Retinal pigment epithelial cell (primary cell): Measurements from ENCODE around the gene PLXNA4.

Experiments
- DNase-seq: peaks from one replicate; pipeline ENCODE4 v3.0.0-alpha.2; 2010; ENCODE audit warnings: low read depth
- H3K4me3 ChIP-seq: 2 replicates; pipeline ENCODE4 v1.5.1; 2011; ENCODE audit warnings: mild to moderate bottlenecking, low read length, control low read depth, moderate library complexity
- TF ChIP-seq, protein P1 (sequence below): conservative IDR thresholded peaks from 2 replicates; pipeline ENCODE4 v1.5.1; 2011; ENCODE audit warnings: low read depth, low read length, control low read depth, inconsistent platforms

PLXNA4 gene

DNA sequence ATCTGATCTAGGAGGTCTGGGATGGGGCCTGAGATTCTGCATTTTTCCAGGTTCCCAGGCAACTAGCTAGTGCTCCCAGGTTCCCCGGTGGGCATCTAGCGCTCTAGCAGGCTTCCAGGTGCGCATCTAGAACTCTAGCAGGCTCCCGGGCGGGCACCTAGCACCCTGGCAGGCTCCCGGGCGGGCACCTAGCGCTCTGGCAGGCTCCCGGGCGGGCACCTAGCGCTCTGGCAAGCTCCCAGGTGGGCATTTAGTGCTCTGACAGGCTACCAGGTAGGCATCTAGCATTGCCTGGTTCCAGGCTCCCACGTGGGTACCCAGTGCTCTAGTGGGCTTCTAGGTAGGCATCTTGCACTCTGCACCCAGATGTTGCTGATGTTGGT is 414.7 kb downstream of the PLXNA4 start:
- TF ChIP-seq, protein P1, sequence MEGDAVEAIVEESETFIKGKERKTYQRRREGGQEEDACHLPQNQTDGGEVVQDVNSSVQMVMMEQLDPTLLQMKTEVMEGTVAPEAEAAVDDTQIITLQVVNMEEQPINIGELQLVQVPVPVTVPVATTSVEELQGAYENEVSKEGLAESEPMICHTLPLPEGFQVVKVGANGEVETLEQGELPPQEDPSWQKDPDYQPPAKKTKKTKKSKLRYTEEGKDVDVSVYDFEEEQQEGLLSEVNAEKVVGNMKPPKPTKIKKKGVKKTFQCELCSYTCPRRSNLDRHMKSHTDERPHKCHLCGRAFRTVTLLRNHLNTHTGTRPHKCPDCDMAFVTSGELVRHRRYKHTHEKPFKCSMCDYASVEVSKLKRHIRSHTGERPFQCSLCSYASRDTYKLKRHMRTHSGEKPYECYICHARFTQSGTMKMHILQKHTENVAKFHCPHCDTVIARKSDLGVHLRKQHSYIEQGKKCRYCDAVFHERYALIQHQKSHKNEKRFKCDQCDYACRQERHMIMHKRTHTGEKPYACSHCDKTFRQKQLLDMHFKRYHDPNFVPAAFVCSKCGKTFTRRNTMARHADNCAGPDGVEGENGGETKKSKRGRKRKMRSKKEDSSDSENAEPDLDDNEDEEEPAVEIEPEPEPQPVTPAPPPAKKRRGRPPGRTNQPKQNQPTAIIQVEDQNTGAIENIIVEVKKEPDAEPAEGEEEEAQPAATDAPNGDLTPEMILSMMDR, result no peak
- no peak for DNase-seq
- no peak overlapping the region for H3K4me3 ChIP-seq

DNA sequence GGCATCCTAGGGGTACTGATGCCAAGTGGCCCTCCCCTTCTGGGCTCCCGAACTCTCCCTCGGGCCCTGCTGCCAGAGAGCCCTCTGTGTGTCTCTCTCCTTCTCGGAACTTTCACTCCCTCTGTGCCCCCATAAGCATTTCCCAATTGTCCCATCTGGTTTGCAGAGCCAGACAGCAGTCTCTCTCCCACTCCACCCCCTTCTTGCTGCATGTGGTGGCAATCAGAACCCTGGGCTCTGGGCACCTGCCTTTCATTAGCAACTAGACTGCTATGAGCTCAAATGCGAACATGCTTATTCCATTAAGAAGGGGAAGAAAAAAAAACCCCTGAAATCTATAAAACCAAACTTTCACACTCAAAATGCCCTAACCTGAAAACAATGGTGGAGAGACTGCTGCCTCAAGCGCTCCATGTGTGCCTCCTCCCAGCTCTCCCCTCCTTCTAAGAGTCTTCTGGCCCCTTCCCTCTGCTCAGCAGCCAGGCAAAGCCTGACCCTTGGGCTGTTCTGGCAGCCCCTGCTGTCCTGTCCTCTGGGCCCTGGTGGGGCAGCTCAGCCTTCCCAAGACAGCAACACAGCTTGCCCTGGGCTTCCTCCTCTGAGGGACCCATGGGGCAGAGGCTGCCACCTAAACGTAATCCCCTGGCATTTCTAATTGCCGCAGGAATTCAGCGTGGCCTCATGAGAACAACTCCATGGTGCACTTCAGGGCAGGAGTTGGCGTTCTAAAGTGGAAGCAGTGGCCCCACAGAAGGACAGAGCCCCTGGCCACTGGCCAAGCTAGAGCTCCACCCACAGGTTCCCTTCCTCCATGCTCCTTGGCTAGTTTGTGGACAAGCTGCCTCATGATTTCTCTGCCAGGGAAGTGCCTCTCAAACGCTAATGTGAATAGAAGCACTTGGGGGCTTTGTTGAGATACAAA is 415.4 kb downstream of the PLXNA4 start:
- DNase-seq, result no peak
- TF ChIP-seq, protein P1, result no peak
- H3K4me3 ChIP-seq, result no peak overlapping the region

DNA sequence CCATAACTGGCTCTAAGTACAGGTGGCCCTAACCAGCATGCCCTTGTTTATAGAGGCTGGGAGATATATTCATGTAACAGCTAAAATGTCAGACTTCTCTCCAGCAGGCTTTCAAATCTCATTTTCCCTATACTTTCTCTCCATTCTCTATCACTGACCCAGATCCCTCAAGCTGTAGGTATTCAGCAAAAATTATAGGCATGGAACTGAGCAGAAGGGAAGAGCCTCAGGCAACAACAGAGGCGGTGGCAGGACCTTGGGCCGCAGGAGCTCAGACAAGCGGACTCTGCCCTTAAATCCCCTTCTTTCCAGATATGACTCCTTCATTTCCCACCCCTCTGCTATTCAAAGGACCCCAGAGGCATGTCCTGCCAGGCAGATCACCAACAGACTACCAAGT is 417.4 kb downstream of the PLXNA4 start:
- H3K4me3 ChIP-seq, result no peak overlapping the region
- no peak for DNase-seq
- TF ChIP-seq, protein P1, result no peak

DNA sequence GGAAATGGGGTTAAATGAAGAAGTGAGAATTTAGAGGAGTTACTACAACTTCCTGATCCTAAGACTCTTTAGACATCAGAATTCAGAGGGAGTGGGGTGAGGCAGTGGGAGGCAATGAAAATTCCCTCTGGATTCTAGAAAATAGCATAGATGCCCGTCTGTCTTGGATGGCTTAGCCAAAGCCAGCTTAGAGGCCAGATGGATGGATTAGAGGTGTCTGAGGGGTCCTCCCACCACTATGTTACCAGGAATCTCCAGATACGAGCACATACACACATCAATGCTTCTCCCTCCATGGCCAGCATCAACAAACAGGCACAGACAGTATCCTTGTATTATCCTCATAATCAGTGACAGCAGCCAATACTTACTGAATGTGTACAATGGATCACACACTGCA is 418.1 kb downstream of the PLXNA4 start:
- no peak for DNase-seq
- TF ChIP-seq, protein P1, result no peak

GRCh38 chr7:132155715-132156114 is 420.6 kb downstream of the PLXNA4 start:
- TF ChIP-seq, protein P1, result no peak
- H3K4me3 ChIP-seq, result no peak overlapping the region
- no peak for DNase-seq

More for the DNA sequence above, 418.1 kb downstream of the PLXNA4 start:
- no peak overlapping the region for H3K4me3 ChIP-seq

DNA sequence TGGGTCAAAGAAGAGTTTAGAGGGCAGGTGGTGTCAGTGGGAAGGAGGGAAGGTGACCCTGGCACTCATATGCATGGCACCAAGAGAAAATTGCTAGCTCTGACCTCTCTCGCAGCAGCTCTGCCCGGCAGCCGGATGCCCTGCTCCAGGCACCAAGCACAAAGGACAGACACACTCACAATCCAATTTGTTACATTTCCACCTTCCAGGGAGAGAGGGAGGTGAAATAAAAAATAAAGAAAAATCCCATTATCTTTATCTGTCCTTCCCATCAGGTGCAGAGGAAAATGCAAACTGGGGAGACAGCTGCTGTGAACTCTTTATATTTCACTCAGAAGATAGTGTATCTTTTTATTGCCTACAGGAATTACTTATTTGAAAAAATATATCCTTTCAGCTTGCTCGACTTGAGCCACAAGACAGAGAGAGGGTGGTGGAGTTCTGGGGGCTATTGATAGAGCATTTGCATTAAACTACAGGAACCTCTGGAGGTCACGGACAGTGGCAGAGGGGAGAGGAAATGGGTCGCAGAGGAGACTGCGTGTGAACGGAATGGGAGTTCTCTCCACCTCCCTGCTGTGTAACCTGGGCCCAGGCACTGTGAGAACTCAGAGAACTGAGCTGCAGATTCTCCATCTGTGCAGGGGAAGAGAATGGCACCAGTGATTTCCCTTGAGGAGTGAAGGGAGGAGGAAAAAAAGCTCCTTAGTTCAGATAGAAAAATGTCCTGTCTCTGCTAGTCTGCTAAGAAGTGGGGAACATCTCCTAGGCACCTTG is 421.4 kb downstream of the PLXNA4 start:
- TF ChIP-seq, protein P1, result no peak
- no peak for DNase-seq
- H3K4me3 ChIP-seq, result no peak overlapping the region

DNA sequence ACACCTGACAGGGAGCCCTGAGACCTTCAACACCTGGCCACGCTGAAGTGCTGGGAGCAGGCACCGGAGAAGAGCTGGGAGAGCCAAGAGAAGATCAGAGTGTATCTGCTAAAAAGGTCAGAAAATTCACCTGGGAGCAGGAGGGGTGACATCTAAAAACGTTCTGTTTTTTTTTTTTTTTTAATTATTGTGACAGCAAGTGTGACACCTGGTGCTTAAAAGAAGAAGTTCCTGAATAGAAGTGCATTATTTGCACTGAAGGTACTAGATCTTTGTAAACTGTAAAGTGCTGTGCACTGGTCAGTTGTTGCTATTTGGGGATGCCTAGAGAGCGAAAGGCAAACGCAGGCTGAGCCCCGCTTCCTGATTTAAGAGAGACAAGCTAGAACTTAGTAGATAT is 422.0 kb downstream of the PLXNA4 start:
- TF ChIP-seq, protein P1, result peak; percentile 1
- no peak overlapping the region for H3K4me3 ChIP-seq
- DNase-seq, result no peak
